ENCODE results near the gene BHLHA15. TPM values are rescaled to one million over a fixed set of nuclear protein-coding genes. Genes with fewer than 3 reads are reported as not detected.

BHLHA15 gene
- total RNA-seq (2022; extraction: Qiagen RNA extraction) = 0.39 to 0.86 TPM (median 0.62 TPM) in 5 replicates

DNA sequence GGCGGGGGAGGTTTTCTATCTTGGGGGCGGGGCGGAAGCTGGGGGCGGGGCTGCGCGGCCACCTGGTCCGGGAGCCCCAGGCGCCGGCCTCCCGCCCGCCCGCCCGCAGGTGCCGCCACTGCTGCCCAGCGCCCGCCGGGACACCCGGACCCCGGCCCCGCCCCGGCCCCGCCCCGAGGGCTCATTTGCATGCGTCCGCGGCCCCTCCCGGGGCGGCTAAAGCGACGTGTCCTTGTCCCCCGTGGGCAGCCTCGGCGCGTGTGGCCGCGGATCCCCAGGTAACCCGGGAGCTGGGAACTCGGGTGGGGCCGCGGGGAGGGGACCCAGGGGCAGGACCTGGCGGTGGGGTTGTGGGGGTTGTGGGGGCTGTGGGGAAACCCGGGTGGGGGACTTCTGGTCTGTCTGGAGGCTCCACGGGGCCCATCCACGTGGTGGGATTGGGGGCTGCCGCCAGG is at the start of gene BHLHA15:
TSS of gene BHLHA15 (plus strand) at position 219 of the 455 bp plus-strand sequence. CDS start 871 bp downstream, outside the sequence.

GRCh38 chr7:98251601-98252424 is 40.6 kb downstream of the BHLHA15 start, which contains the start of gene TECPR1:
TSS of gene TECPR1 (minus strand) at chr7:98252232. CDS start at chr7:98246146, 6,086 bp downstream.

Other genes with a start within 250 kb of the BHLHA15 start
- gene OCM2, start 221.2 kb upstream of the BHLHA15 start, total RNA-seq (2022; extraction: Qiagen RNA extraction) = not detected in 5 replicates
- gene LMTK2, start 104.6 kb upstream of the BHLHA15 start, total RNA-seq (2022; extraction: Qiagen RNA extraction) = 7.9 to 13.8 TPM (median 12.4 TPM) in 5 replicates
- gene TECPR1, start 40.8 kb downstream of the BHLHA15 start, total RNA-seq (2022; extraction: Qiagen RNA extraction) = 5.2 to 10.5 TPM (median 8.4 TPM) in 5 replicates
- gene BRI3, start 70.2 kb downstream of the BHLHA15 start, total RNA-seq (2022; extraction: Qiagen RNA extraction) = 113 to 151 TPM (median 134 TPM) in 5 replicates
- gene BAIAP2L1, start 189.7 kb downstream of the BHLHA15 start, total RNA-seq (2022; extraction: Qiagen RNA extraction) = 37.4 to 44.4 TPM (median 40.9 TPM) in 5 replicates